NCI-H226 (cell line): ENCODE measurements around the gene TMEM219.
"Not testable (repeated sequence)": the region's sequence is repeated elsewhere in the genome, so short reads cannot be mapped to it uniquely, and the experiment has no call there.

ENCODE experiments used
- DNase-seq: peaks from one replicate; pipeline ENCODE4 v3.0.0-alpha.2; 2015

TMEM219 gene, protein sequence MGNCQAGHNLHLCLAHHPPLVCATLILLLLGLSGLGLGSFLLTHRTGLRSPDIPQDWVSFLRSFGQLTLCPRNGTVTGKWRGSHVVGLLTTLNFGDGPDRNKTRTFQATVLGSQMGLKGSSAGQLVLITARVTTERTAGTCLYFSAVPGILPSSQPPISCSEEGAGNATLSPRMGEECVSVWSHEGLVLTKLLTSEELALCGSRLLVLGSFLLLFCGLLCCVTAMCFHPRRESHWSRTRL

DNA sequence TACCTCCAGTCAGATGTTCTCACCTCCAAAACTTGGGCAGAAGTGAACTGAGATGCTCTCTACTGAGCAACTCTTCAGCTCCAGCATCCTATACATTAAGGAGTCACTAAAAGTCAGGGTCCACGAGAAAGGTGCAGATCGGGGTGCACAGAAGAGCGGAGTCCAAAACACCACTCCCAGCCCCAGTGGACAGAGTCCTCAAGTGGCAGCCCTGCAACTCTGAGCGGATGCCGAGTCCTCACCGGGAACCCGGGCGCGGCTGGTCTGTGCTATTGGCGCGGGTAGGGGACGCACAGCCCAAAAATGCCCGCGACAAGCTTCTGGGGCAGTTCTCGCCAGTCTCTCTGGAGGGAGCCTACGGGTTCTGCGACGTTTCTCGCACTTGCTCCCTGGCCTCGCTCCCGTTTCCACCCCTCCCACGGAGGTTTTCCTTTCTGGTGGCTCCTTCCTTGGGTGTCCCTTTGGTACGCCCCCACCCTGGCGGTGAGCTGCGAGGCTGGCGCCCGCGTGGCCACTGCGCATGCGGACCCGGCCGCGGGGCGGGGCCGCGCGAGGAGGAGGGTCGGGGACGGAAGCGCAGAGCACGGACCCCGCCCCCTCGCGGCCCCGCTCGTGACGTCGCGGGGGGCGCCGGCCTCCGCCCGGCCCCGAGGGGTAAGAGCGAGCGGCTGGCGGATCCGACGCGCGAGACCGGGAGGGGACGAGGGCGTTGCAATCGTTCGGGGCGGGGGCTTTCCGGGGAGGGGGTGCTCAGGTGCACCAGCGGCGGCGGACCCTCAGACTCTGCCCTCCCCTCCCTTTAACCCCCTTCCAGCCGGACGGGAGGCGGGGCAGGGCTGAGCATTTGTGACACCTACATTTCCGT, at the start of gene TMEM219:
Gene TMEM219 (plus strand): TSS at position 601 of the 865 bp plus-strand sequence. CDS start 1,065 bp downstream, outside the sequence.
- DNase-seq = peak; percentile 82

DNA sequence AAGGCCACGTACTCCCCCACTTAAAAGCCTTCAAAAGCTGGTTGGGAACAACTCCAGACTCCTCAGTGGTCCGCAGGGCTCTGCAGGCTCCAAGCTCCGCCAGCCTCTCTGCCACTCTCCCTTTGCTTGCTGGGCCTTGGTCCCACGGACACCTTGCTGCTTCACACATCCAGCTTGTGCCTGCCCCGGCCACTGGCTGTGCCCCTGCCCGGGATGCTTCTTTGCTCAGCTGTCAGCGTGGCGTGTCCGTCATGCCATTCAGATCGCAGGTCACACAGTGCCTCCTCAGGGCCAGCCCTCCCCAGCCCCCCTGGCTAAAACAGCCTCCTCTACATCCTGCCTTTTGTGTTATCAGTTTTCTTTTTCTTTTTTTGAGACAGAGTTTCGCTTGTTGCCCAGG, 49.8 kb upstream of the TMEM219 start:
- DNase-seq = no peak

DNA sequence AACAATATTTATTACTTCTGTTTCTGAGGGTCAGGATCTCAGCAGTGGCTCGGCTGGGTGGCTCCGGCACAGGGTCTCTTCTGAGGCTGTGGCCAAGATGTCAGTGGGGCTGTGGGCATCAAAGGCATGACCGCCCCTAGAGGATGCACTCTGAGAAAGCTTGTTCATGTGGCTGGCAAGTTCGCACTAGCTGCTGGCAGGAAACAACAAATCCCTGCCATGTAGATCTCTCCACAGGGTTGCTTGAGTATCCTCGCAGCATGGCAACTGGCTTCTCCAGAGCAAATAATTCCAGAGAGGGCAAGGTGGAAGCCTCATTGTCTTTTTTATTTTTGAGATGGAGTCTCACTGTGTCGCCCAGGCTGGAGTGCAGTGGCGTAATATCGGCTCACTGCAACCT, 48.4 kb upstream of the TMEM219 start:
- DNase-seq = no peak

DNA sequence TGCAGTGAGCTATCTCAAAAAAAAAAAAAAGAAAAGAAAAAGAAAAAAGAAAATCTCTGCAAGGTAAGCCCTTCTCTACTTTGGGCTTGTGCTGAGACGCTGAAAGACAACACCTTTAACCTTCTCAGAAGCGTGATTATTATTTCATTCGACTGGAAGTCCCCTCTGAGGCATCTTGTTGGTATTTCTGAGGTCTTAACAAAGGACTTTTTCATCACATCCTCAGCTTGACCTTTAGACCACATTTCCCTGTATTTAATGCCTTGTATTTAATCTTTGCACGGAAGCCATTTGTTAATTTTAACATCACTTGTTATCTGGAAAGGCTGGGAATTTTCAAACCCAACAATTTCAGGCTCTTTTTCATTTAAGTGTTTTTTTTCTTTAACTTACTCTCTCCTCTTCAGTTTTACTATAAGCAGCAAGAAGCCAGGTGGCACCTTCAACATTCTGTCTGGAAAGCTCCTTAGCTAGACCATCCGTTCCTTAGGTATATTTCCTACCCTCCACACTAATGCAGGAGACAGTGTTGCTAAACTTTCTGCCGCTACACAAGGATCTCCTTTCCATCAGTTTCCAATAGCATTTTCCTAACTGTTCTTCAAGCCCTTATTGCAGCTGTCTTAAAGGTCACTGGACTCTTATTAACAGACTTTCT, 46.2 kb upstream of the TMEM219 start:
- peak; percentile 45 for DNase-seq

GRCh38 chr16:29916979-29917378, 44.9 kb upstream of the TMEM219 start:
- no peak for DNase-seq

DNA sequence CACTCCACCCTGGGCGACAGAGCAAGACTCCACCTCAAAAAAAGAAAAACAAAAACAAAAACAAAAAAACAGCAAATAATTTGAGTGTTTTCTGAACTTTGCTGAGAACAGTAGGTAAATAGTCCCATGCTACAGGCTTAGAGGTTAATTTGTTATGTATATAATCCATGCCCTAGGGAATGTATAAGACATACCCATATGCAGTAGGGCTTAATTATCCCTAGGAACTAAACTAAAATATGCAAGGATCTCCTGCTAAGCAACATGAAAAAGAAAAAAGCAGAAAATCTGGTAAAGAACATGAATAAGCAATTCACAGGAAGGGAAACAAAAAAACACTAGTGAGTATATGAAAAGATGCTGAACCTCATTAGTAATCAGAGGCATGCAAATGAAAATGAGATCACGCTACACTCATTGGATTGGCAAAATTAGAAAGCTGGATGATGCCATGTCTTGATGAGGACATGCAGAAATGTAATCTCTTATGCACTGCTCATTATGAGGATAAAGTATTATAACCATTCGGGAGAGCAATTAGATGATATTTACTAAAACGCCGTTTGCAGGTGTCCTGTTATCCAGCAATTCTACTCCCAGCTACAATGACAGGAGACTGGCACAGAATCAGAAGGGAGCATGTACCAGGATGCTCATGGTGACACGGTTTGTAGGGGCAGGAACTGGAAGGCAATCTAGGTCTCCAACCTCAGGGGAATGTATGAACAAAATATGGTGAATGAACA, 41.4 kb upstream of the TMEM219 start:
- DNase-seq = no peak

DNA sequence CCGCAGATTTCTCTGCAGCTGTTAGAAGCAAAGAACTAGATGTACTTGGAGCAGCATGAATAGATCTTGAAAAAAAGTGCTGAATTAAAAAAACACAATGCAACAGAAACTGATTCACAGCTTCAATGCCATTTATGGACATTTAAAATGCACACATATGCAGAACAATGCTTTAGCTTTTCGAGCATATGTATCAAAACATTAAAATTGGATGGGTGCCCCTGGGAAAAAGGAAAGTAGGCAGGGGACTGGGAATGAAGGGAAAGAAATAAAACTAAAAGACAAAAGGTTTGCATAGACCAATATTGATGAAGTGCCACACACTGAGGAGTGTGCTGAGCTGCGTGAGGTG, 40.9 kb upstream of the TMEM219 start:
- no peak for DNase-seq

DNA sequence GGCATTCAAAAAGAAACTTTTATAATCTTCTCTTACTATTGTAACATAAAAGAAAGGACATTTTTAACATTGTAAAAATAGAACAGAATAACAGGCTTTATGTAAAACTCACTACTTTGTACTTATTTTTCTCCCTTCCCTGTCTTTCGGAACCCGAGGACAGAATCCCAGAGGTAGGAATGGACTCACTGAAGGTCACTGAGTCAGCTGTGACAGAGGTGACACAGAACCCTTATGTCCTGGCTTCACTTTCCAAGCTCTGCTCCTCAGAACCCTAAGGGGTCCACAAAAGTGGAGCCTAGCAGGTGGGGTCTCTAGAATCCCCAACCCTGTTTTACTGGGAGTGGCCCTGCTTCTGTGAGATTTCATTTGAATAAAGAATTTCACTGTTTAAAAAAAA, 39.6 kb upstream of the TMEM219 start:
- no peak for DNase-seq

DNA sequence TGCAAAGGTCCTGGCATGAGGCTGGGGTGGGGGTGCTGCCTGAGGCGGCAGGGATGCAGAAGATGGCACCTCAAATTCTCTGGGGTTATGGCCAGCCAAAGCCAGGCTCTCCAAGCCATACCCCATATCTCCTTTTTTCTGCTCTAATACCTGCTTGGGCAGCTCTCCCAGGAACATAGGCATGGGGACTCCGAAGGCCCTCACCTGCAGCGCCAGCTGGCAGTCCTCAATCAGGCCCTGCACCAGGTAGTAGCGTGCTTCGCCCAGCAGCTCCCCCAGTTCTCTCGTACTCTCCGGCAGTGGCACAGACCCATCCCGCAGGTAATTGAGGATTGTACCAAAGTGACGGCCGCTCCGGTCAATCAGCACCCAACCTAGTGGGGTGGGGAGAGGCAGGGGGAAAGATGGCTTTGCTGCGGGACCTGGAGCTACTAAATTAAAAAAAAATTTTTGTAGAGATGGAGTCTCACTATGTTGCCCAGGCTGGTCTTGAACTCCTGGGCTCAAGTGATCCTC, 38.8 kb upstream of the TMEM219 start:
- no peak for DNase-seq

DNA sequence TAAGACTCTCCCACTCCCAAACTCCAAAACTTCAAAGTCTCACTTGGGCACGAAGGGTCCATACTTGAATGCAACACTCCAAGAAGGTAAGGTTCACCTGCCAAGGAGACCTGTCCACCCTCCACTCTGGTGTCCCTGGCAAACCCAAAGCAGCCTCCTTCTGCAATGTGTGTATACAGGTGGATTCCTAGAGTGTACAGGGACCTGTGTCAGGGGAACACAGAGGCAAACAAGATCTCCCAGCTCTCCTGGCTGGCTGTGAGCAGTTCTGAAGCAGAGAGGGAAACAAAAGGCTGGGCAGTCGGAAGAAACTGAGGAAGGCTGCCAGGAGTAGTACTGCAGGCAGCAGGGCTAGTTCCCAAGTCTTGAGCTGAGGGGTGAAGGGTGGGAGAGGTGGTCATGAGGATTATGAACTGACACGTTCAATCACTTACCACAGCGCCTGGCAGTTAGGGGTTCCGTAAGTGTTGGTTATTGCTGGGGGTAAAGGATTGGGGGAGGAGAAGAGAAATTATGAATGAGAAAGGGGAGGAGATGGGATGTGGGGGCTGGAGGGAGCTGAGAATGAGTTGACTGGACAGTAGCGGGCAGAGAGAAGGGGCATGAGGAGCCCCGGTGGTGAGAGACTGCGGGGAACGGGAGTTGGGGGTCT, 36.6 kb upstream of the TMEM219 start:
- no peak for DNase-seq

DNA sequence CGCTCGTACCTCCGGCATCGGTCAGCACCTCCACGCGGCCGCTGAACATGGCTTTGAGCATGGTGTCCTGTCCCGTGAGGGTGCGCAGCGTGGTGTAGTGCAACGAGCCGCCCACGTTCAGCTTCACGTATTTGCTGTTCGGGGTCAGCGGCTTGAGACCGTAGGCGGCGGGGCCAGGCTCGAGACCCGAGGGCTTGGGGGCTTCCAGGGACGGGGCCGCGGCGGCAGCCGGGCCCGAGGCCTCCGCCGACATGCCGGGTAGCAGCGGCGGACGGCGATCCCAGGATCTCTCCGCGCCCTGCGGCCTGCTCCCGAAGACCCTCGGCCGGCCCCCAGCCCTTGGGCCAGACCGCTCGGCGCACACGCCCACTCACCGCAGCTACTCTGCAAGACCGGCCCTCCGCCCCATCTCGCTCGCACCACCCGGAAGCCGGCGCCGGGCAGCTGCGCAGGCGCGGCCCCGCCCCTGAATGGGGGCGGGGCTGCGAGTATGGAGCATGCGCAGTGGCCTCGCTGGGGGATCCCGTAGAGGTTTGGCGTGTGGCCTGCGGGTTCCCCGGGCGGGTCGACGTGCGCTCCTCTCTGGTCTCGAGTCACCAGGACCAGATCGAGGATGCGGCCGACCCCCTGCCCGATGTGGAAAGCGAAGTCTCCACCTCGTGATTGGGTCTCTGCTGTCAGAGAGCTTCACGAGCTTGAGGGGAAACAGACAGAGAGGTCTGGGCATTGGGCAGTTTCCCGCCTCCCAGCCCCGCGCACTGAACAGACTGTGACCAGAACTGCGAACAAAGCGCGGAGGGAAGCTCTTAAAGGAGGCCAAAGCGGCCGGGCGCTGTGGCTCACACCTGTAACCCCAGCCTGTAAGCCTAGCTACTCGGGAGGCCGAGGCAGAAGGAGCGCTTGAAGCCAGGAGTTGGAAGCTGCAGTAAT, 35.8 kb upstream of the TMEM219 start, which contains the start of gene KCTD13:
Gene KCTD13 (minus strand): TSS at position 446 of the 930 bp plus-strand sequence. CDS start 193 bp downstream, at position 253.
- DNase-seq = peak; percentile 64

DNA sequence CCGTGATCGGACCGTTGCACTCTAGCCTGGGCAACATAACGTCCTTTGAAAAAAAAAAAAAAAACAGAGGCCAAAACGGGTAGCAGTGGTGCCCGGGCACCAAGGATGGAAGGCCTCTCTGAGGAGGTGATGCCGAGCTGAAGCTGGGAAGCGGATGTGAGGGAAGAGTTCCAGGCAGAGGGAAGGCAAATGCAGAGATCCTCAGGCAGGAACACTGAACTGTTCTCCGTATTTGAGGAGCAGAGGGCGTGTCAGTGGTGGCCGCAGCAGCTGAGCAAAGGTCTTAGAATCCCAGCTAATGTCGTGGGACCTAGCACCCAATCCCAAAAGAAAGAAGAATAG, 35.2 kb upstream of the TMEM219 start:
- no peak for DNase-seq

GRCh38 chr16:29927070-29927905, 34.6 kb upstream of the TMEM219 start:
- no peak for DNase-seq

DNA sequence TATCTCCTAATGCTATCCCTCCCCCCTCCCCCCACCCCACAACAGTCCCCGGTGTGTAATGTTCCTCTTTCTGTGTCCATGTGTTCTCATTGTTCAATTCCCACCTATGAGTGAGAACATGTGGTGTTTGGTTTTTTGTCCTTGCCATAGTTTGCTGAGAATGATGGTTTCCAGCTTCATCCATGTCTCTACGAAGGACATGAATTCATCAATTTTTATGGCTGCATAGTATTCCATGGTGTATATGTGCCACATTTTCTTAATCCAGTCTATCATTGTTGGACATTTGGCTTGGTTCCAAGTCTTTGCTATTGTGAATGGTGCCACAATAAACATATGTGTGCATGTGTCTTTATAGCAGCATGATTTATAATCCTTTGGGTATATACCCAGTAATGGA, 30.1 kb upstream of the TMEM219 start:
- not testable (repeated sequence) for DNase-seq

DNA sequence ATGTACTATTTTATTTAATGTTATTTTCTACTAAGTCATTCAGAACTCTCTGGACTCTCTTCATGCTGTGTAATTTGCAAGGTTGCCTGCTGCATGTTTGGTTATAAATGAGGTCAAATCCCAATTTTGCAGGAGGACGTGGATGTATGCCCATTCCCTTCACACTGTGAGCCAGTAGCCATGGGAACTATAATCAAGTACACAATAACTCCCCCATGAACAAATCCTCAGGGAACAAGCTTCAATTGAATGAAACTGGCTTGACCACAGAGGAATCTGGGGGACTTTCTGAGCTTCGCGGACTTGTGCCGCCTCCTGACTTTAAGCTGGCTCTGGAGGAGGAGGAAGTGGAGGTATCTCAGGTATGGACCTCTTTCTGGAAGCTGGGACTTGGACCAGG, 21.2 kb upstream of the TMEM219 start:
- no peak for DNase-seq

GRCh38 chr16:29943846-29944799, 17.8 kb upstream of the TMEM219 start:
- peak; percentile 98 for DNase-seq

GRCh38 chr16:29947897-29948296, 14.0 kb upstream of the TMEM219 start:
- DNase-seq = no peak

- DNase-seq = no peak
Observed at GRCh38 chr16:29950806-29951461, 10.9 kb upstream of the TMEM219 start.
